H1 (cell line): ENCODE measurements around the gene C2. TPM values are rescaled to one million over a fixed set of nuclear protein-coding genes. Genes with fewer than 3 reads are reported as not detected.

ENCODE experiments used
- CTCF ChIA-PET: fragments of 300-600 bp; sonication (Branson Sonifier 250); formaldehyde crosslinking; loops from one replicate; lab custom pipeline; 2021; ENCODE audit not compliant: partially characterized antibody; lab: Charles Lee
- POLR2A ChIA-PET: fragments of 300-600 bp; sonication (Branson Sonifier 250); formaldehyde crosslinking; loops from one replicate; lab custom pipeline; 2021; ENCODE audit warnings: inconsistent platforms; ENCODE audit not compliant: partially characterized antibody; lab: Charles Lee
- DNase-seq, 2 experiments: peaks; one replicate each; pipeline versions ENCODE4 v3.0.0 to v3.0.0-alpha.2; 2010 to 2022; ENCODE audit warnings: low spot score in 2 of 2, low read depth in 1 of 2, mixed read lengths in 1 of 2
- FAIRE-seq: peaks from 2 replicates; lab custom pipeline; 2011; peaks lifted over from hg19 to GRCh38; lab: Jason Lieb, UNC
- H2AFZ ChIP-seq: 2 replicates; pipeline ENCODE4 v1.8.1; 2012; ENCODE audit warnings: low read length, inconsistent platforms
- H2AK5ac ChIP-seq: 2 replicates; pipeline ENCODE4 v1.6.1; 2013; ENCODE audit warnings: low read depth, low read length
- H2BK120ac ChIP-seq: replicated peaks from 2 replicates; pipeline ENCODE3; 2013; ENCODE audit warnings: low read depth, low read length, inconsistent platforms
- H2BK12ac ChIP-seq: 2 replicates; pipeline ENCODE4 v1.6.1; 2013; ENCODE audit warnings: low read depth, low read length
- H2BK15ac ChIP-seq: 2 replicates; pipeline ENCODE4 v1.6.1; 2013; ENCODE audit warnings: low read length
- H2BK20ac ChIP-seq: 2 replicates; pipeline ENCODE4 v1.6.1; 2013; ENCODE audit warnings: low read length
- H2BK5ac ChIP-seq: 2 replicates; pipeline ENCODE4 v1.6.1; 2013; ENCODE audit warnings: low read depth, low read length
- H3K14ac ChIP-seq: 2 replicates; pipeline ENCODE4 v1.6.1; 2013; ENCODE audit warnings: inconsistent platforms; ENCODE audit not compliant: insufficient read length
- H3K18ac ChIP-seq: 2 replicates; pipeline ENCODE4 v1.6.1; 2013; ENCODE audit warnings: low read length; ENCODE audit errors: extremely low read depth
- H3K23ac ChIP-seq: 2 replicates; pipeline ENCODE4 v1.6.1; 2013; ENCODE audit warnings: inconsistent platforms; ENCODE audit not compliant: insufficient read length
- H3K23me2 ChIP-seq: 2 replicates; pipeline ENCODE4 v1.6.1; 2013; ENCODE audit warnings: low read depth, low read length
- H3K27ac ChIP-seq: 2 replicates; pipeline ENCODE4 v1.6.1; 2011; ENCODE audit warnings: low read depth, low read length, inconsistent platforms
- H3K27me3 ChIP-seq, 4 experiments: replicated peaks in 1 of 4; 1 replicate in 1 of 4; 2 replicates in 3 of 4; pipeline versions ENCODE4 v1.6.1 to v1.8.1; 2011 to 2013; ENCODE audit warnings: low read length in 3 of 4, mild to moderate bottlenecking in 3 of 4, inconsistent platforms in 2 of 4, mixed read lengths in 2 of 4, moderate library complexity in 1 of 4; ENCODE audit not compliant: control insufficient read depth in 3 of 4, insufficient read depth in 3 of 4; ENCODE audit errors: extremely low read depth in 1 of 4
- H3K36me3 ChIP-seq, 4 experiments: 2 replicates each; pipeline versions ENCODE4 v1.6.1 to v1.8.1; 2011 to 2013; ENCODE audit warnings: mild to moderate bottlenecking in 4 of 4, low read length in 3 of 4, moderate library complexity in 2 of 4, control low read depth in 1 of 4, inconsistent platforms in 1 of 4; ENCODE audit not compliant: insufficient read depth in 4 of 4, control insufficient read depth in 2 of 4
- H3K4ac ChIP-seq: replicated peaks from 2 replicates; pipeline ENCODE3; 2013; ENCODE audit warnings: low read length, low read depth, mixed read lengths, inconsistent platforms; ENCODE audit not compliant: insufficient read length
- H3K4me1 ChIP-seq, 4 experiments: replicated peaks in 1 of 4; 1 replicate in 1 of 4; 2 replicates in 3 of 4; pipeline versions ENCODE4 v1.6.1 to v1.8.1; 2011 to 2013; ENCODE audit warnings: low read length in 3 of 4, inconsistent platforms in 2 of 4, mixed read lengths in 1 of 4; ENCODE audit not compliant: insufficient read depth in 4 of 4, control insufficient read depth in 3 of 4
- H3K4me2 ChIP-seq, 2 experiments: 2 replicates each; pipeline versions ENCODE4 v1.6.1 to v1.8.1; 2011 to 2013; ENCODE audit warnings: low read depth in 2 of 2, low read length in 2 of 2, control low read depth in 1 of 2, inconsistent platforms in 1 of 2, mild to moderate bottlenecking in 1 of 2; ENCODE audit not compliant: insufficient read depth in 1 of 2
- H3K4me3 ChIP-seq, 4 experiments: fragments of 200-600, 300-600 bp in 1 of 4; sonication (generic), shearing (Covaris generic), sonication (Bioruptor Twin) in 1 of 4; 2 replicates each; pipeline versions ENCODE4 v1.5.1 to v1.8.1; 2011 to 2016; ENCODE audit warnings: low read length in 4 of 4, low read depth in 3 of 4, control low read depth in 2 of 4, inconsistent platforms in 2 of 4, mild to moderate bottlenecking in 2 of 4, mixed read lengths in 1 of 4, moderate library complexity in 1 of 4; ENCODE audit not compliant: insufficient read depth in 2 of 4; ENCODE audit errors: extremely low read depth in 1 of 4
- H3K56ac ChIP-seq: replicated peaks from 2 replicates; pipeline ENCODE3; 2013; ENCODE audit warnings: low read depth, mild to moderate bottlenecking, mixed read lengths, low read length, inconsistent platforms; ENCODE audit not compliant: insufficient read length
- H3K79me1 ChIP-seq: 2 replicates; pipeline ENCODE4 v1.6.1; 2013; ENCODE audit warnings: low read depth, low read length, control low read depth
- H3K79me2 ChIP-seq, 2 experiments: 2 replicates each; pipeline versions ENCODE4 v1.6.1 to v1.8.1; 2012 to 2013; ENCODE audit warnings: low read length in 2 of 2, mild to moderate bottlenecking in 2 of 2, inconsistent platforms in 1 of 2; ENCODE audit not compliant: insufficient read depth in 2 of 2, control insufficient read depth in 1 of 2
- H3K9ac ChIP-seq, 4 experiments: replicated peaks in 1 of 4; 1 replicate in 1 of 4; 2 replicates in 3 of 4; pipeline versions ENCODE4 v1.6.1 to v1.8.1; 2011 to 2013; ENCODE audit warnings: low read depth in 3 of 4, low read length in 3 of 4, control low read depth in 2 of 4, mild to moderate bottlenecking in 2 of 4, moderate library complexity in 2 of 4, inconsistent platforms in 1 of 4; ENCODE audit errors: extremely low read depth in 1 of 4
- H3K9me3 ChIP-seq, 2 experiments: 2 replicates each; pipeline versions ENCODE4 v1.6.1 to v1.8.1; 2012 to 2013; ENCODE audit warnings: mild to moderate bottlenecking in 2 of 2, moderate library complexity in 2 of 2, control low read depth in 1 of 2, inconsistent platforms in 1 of 2, low read depth in 1 of 2, low read length in 1 of 2, mixed read lengths in 1 of 2; ENCODE audit not compliant: insufficient read depth in 2 of 2
- H4K20me1 ChIP-seq, 2 experiments: replicated peaks in 1 of 2; 2 replicates each; pipeline versions ENCODE3 to v1.8.1; 2011 to 2013; ENCODE audit warnings: inconsistent platforms in 2 of 2, low read length in 2 of 2, mild to moderate bottlenecking in 1 of 2; ENCODE audit not compliant: insufficient read depth in 2 of 2, control insufficient read depth in 1 of 2
- H4K5ac ChIP-seq: 2 replicates; pipeline ENCODE4 v1.6.1; 2013; ENCODE audit warnings: low read length, low read depth, mixed read lengths, inconsistent platforms; ENCODE audit not compliant: insufficient read length
- H4K8ac ChIP-seq: 2 replicates; pipeline ENCODE4 v1.8.0; 2013; ENCODE audit warnings: mild to moderate bottlenecking, moderate library complexity, low read length, inconsistent platforms; ENCODE audit not compliant: insufficient read depth; ENCODE audit errors: extremely low read depth
- H4K91ac ChIP-seq: replicated peaks from 2 replicates; pipeline ENCODE3; 2013; ENCODE audit warnings: low read length, mixed read lengths, inconsistent platforms; ENCODE audit not compliant: insufficient read length
- BACH1 ChIP-seq: IDR thresholded peaks from 2 replicates; pipeline ENCODE4 v1.6.1; 2012; ENCODE audit warnings: low read length, improper control_type of control experiment
- CTBP2 ChIP-seq: IDR thresholded peaks from 2 replicates; pipeline ENCODE4 v1.7.0; 2011; ENCODE audit warnings: borderline replicate concordance, mild to moderate bottlenecking, moderate library complexity, mixed read lengths, low read length; ENCODE audit not compliant: insufficient read depth, insufficient read length
- EZH2 ChIP-seq: fragments of 200-600 bp; sonication (generic); IDR thresholded peaks from 2 replicates; pipeline ENCODE4 v1.7.1; 2012; ENCODE audit warnings: low read depth, mild to moderate bottlenecking, moderate library complexity, low read length, inconsistent platforms; ENCODE audit not compliant: severe bottlenecking
- GABPA ChIP-seq: IDR thresholded peaks from 2 replicates; pipeline ENCODE4 v1.6.1; 2011; ENCODE audit warnings: mild to moderate bottlenecking, low read length, moderate library complexity, borderline replicate concordance; ENCODE audit not compliant: insufficient read depth
- POLR2AphosphoS5 ChIP-seq: IDR thresholded peaks from 2 replicates; pipeline ENCODE4 v1.6.1; 2011; ENCODE audit warnings: low read depth, low read length
- POU5F1 ChIP-seq: IDR thresholded peaks from 2 replicates; pipeline ENCODE4 v1.6.1; 2011; ENCODE audit warnings: low read depth, mild to moderate bottlenecking, low read length, moderate library complexity
- TAF7 ChIP-seq: optimal IDR thresholded peaks from 2 replicates; pipeline ENCODE3; 2011; ENCODE audit warnings: low read depth, mild to moderate bottlenecking, inconsistent platforms, low read length, moderate library complexity, borderline replicate concordance
- YY1 ChIP-seq: IDR thresholded peaks from 2 replicates; pipeline ENCODE4 v1.6.1; 2011; ENCODE audit warnings: low read depth, mild to moderate bottlenecking, low read length
- WGBS, 2 experiments: shearing (Covaris generic) in 1 of 2; methylation state at CpG; one replicate each; pipeline versions ENCODE4 v1.1.6 to v1.1.7; 2013 to 2015; ENCODE audit warnings: low lambda C conversion rate in 2 of 2, mixed read lengths in 2 of 2, inconsistent platforms in 1 of 2, low coverage in 1 of 2, missing lambda C conversion rate in 1 of 2; ENCODE audit not compliant: insufficient replicate concordance in 2 of 2, insufficient coverage in 1 of 2, insufficient read length in 1 of 2; ENCODE audit errors: extremely low coverage in 1 of 2, missing lambda C conversion rate in 1 of 2; 5-methylcytosine and 5-hydroxymethylcytosine counted together
- polyA plus RNA-seq, 7 experiments: library from polyadenylated mRNA; depleted of rRNA in 3 of 7; stranded (reverse) in 5 of 7; unstranded in 2 of 7; fragments of >200 nt in 5 of 7; fragments of 200-250 nt in 2 of 7; gene quantifications; 1 replicate in 5 of 7; 2 replicates in 1 of 7; 4 replicates in 1 of 7; pipeline versions ENCODE4 v1.2.1 to v1.2.3, GENCODE V29; 2011 to 2013; ENCODE audit warnings: missing spikeins in 2 of 7, mixed read lengths in 2 of 7
- total RNA-seq: library from RNA; stranded (reverse); fragmentation: NEBNext Ultra II Directional; extraction: Animal tissue kit (Norgen Biotek cat#: 25700); gene quantifications from 2 replicates; pipeline ENCODE4 v1.2.1, GENCODE V29; 2021
- TF ChIP-seq, protein P1 (sequence below), 3 experiments: IDR thresholded peaks; 1 replicate in 2 of 3; 2 replicates in 1 of 3; pipeline versions ENCODE4 v1.5.1 to v1.6.1; 2011; ENCODE audit warnings: low read length in 3 of 3, mild to moderate bottlenecking in 3 of 3, inconsistent platforms in 2 of 3, low read depth in 1 of 3, moderate library complexity in 1 of 3; ENCODE audit not compliant: insufficient read depth in 1 of 3; ENCODE audit errors: control extremely low read depth in 1 of 3

Gene C2
- total and polyA plus RNA-seq, 2 of the 8 experiments (the other 6 are each of a cell fraction or from before 2014, with no cell fraction given), result 0.26 to 0.38 TPM

DNA sequence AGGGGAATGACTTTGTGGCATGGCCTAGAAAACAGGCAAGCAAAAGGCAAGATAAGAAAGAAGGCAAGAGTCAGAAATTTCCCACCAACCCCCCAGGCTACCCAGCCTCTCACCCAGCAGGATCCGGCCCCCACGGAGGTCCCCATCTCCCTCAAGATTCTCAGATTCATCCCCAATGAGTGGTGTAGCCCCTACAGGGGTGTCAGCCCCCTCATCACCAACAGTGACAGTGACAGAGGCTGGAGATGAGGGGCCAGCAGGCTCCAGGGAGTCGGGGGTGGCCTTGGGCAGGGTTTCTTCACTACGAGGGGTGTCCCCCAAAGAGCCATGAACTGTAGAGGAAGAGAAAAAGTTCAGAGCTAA is 31.0 kb upstream of the C2 start:
- no peak overlapping the region for H2BK20ac ChIP-seq
- H2AFZ ChIP-seq, result no peak overlapping the region
- H2BK15ac ChIP-seq, result no peak overlapping the region
- CTCF ChIA-PET, result interaction anchor here (0.6 to 2.1 kb wide), 4 partner anchors 13 to 56 kb away, joined by 3 to 7 read pairs (median 4); no protein-coding TSS in a partner anchor
- FAIRE-seq (no peak), DNase-seq (no peak)
- H3K9ac ChIP-seq, result peak overlapping the region in 3 of 4 experiments; percentile 38 to 54 (median 49); a peak in 5 of 7 replicates
- H3K18ac ChIP-seq, result no peak overlapping the region; the same call in 1 of the 2 replicates
- H4K8ac ChIP-seq, result no peak overlapping the region; the same call in 1 of the 2 replicates
- peak overlapping the region; percentile 80 for H4K91ac ChIP-seq
- H3K9me3 ChIP-seq, result no peaks in the 10 kb centered on the region
- H3K36me3 ChIP-seq, result peaks cover 20 to 48% (median 40%) of the 10 kb centered on the region in 4 experiments
- no peak overlapping the region for H3K23ac ChIP-seq
- H3K27me3 ChIP-seq, result no peaks in the 10 kb centered on the region
- peak overlapping the region; percentile 74 to 97 (median 80) for H3K4me3 ChIP-seq
- H3K27ac ChIP-seq, result no peak overlapping the region
- H3K4me1 ChIP-seq, result peaks cover 0 to 11% (median 6%) of the 10 kb centered on the region in 4 experiments; a peak in 6 of 7 replicates
- H3K23me2 ChIP-seq, result peaks cover 8% of the 10 kb centered on the region
- no peak overlapping the region for H2BK5ac ChIP-seq
- no peak overlapping the region for H2AK5ac ChIP-seq
- peaks cover 0 to 17% of the 10 kb centered on the region in 2 experiments; a peak in 2 of 4 replicates for H3K79me2 ChIP-seq
- peak overlapping the region; percentile 38 to 84; a peak in 3 of 4 replicates for H3K4me2 ChIP-seq
- H3K4ac ChIP-seq, result peak overlapping the region; percentile 27
- no peak overlapping the region for H3K14ac ChIP-seq
- H2BK120ac ChIP-seq, result no peak overlapping the region
- 64% methylated on average over 4 of the region's 4 CpGs; no CpG with 5 or more reads in 1 of the 2 experiments for WGBS, 2 experiments
- POLR2A ChIA-PET, result interaction anchor here (0.7 to 3.6 kb wide), 12 partner anchors 8 to 269 kb away, joined by 3 to 40 read pairs (median 4); partner anchors contain the start of genes MSH5, NEU1 and SLC44A4
- H4K20me1 ChIP-seq, result peaks cover 1 to 5% of the 10 kb centered on the region in 2 experiments
- peak overlapping the region; percentile 73 for H3K56ac ChIP-seq
- H4K5ac ChIP-seq, result no peak overlapping the region
- peaks cover 2% of the 10 kb centered on the region for H3K79me1 ChIP-seq
- H2BK12ac ChIP-seq, result no peak overlapping the region
- TF ChIP-seq BACH1, result no peak
- no peak for TF ChIP-seq YY1
- TF ChIP-seq GABPA, result no peak
- TF ChIP-seq POU5F1, result no peak
- TF ChIP-seq, protein P1, sequence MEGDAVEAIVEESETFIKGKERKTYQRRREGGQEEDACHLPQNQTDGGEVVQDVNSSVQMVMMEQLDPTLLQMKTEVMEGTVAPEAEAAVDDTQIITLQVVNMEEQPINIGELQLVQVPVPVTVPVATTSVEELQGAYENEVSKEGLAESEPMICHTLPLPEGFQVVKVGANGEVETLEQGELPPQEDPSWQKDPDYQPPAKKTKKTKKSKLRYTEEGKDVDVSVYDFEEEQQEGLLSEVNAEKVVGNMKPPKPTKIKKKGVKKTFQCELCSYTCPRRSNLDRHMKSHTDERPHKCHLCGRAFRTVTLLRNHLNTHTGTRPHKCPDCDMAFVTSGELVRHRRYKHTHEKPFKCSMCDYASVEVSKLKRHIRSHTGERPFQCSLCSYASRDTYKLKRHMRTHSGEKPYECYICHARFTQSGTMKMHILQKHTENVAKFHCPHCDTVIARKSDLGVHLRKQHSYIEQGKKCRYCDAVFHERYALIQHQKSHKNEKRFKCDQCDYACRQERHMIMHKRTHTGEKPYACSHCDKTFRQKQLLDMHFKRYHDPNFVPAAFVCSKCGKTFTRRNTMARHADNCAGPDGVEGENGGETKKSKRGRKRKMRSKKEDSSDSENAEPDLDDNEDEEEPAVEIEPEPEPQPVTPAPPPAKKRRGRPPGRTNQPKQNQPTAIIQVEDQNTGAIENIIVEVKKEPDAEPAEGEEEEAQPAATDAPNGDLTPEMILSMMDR (IDR thresholded peaks at IDR 0.05; ENCODE audit: control extremely low read depth in 1 of 3, insufficient read depth in 1 of 3, low read depth in 1 of 3, low read length in 3 of 3), result no peak
- TF ChIP-seq CTBP2, result no peak
- no peak for TF ChIP-seq TAF7
- TF ChIP-seq POLR2AphosphoS5, result no peak
- TF ChIP-seq EZH2, result no peak
